Gastrocnemius medialis (tissue), 4 donors: ENCODE results near the gene PAX5. TPM values are rescaled to one million over a fixed set of nuclear protein-coding genes. Genes with fewer than 3 reads are reported as not detected.

Experiments
- ATAC-seq, 2 donors: fragments of 150-250 bp; one replicate each; pipeline ENCODE4 v1.9.1; 2016
- DNase-seq, 2 donors: peaks; one replicate each; pipeline ENCODE4 v3.0.0-alpha.2; 2019
- H3K27ac ChIP-seq, 4 donors: fragments of 200-600 bp; sonication (generic); 1 replicate in 1 of 4; 2 replicates in 3 of 4; pipeline ENCODE4 v1.5.1; 2016 to 2018; ENCODE audit warnings: mild to moderate bottlenecking in 2 of 4, moderate library complexity in 1 of 4
- H3K27me3 ChIP-seq, 3 donors: fragments of 200-600 bp; sonication (generic) in 2 of 3; 1 replicate in 1 of 3; 2 replicates in 2 of 3; pipeline versions ENCODE4 v1.5.1 to v1.6.0; 2016 to 2019; ENCODE audit warnings: mild to moderate bottlenecking in 1 of 3, moderate library complexity in 1 of 3
- H3K36me3 ChIP-seq, 2 donors: fragments of 200-600 bp; sonication (generic) in 1 of 2; one replicate each; pipeline ENCODE4 v1.5.1; 2017 to 2018
- H3K4me1 ChIP-seq, 2 donors: fragments of 200-600 bp; sonication (generic) in 1 of 2; one replicate each; pipeline ENCODE4 v1.5.1; 2016 to 2017; ENCODE audit warnings: mild to moderate bottlenecking in 2 of 2
- H3K4me3 ChIP-seq, 4 donors: fragments of 200-600 bp; sonication (generic) in 3 of 4; 1 replicate in 1 of 4; 2 replicates in 3 of 4; pipeline ENCODE4 v1.5.1; 2016 to 2019; ENCODE audit warnings: mild to moderate bottlenecking in 2 of 4
- H3K9me3 ChIP-seq, 3 donors: fragments of 200-600 bp; sonication (generic) in 2 of 3; 1 replicate in 1 of 3; 2 replicates in 2 of 3; pipeline ENCODE4 v1.5.1; 2016 to 2019
- CTCF ChIP-seq, 5 experiments: fragments of 450-650 bp in 3 of 5; fragments of 200-600 bp in 2 of 5; sonication (generic) in 2 of 5; IDR thresholded peaks in 4 of 5; conservative IDR thresholded peaks in 1 of 5; 1 replicate in 4 of 5; 2 replicates in 1 of 5; pipeline ENCODE4 v1.5.1; 2016 to 2019; ENCODE audit warnings: antibody characterized with exemption in 5 of 5, mild to moderate bottlenecking in 3 of 5, moderate library complexity in 3 of 5
- POLR2A ChIP-seq, 2 donors: fragments of 450-650 bp; IDR thresholded peaks; one replicate each; pipeline ENCODE4 v1.6.1; 2017; ENCODE audit warnings: antibody characterized with exemption in 2 of 2, mild to moderate bottlenecking in 2 of 2, moderate library complexity in 2 of 2
- in situ Hi-C, 4 donors: fragments of 200-750 bp; cut with MboI; loops; one replicate each; pipeline versions ENCODE4 v1.15.0 to v1.8.0; 2017; ENCODE audit warnings: low sequenced_read_pairs in 4 of 4
- intact Hi-C: fragments of 100-400 bp; cut with DNase I; formaldehyde crosslinking; loops from one replicate; pipeline ENCODE4 v1.15.1; 2023; ENCODE audit warnings: low total_unique reads
- total RNA-seq, 4 donors: library from RNA; depleted of rRNA; stranded (reverse); fragments of >200 nt; gene quantifications; one replicate each; pipeline versions ENCODE4 v1.1.0 to v1.2.3, GENCODE V29; 2016

Gene PAX5
- total RNA-seq, 4 donors from 2014 or later, result 0.19 TPM; not detected in 3

GRCh38 chr9:36793277-36793676 is 240.8 kb downstream of the PAX5 start:
- peaks cover 0 to 7% (median 0%) of the 10 kb centered on the region in 3 donors for H3K9me3 ChIP-seq
- intact Hi-C loops, result no loop called here
- H3K27ac ChIP-seq, result no peak overlapping the region
- H3K4me1 ChIP-seq, result no peaks in the 10 kb centered on the region
- TF ChIP-seq POLR2A (IDR thresholded peaks at IDR 0.05), result no peak
- no peak for TF ChIP-seq CTCF (IDR thresholded peaks at IDR 0.05 in 4 of 5, conservative IDR thresholded peaks at IDR 0.05 in 1 of 5)
- no peaks in the 10 kb centered on the region for H3K36me3 ChIP-seq
- in situ Hi-C loops, result loop anchor here in 1 of 4 donors (25.0 kb wide), 1 partner anchor 106 kb away; no protein-coding TSS in a partner anchor
- no peak for ATAC-seq
- no peak for DNase-seq
- no peaks in the 10 kb centered on the region for H3K27me3 ChIP-seq
- peak overlapping the region in 1 of 4 donors; percentile 13 for H3K4me3 ChIP-seq

- DNase-seq (no peak), ATAC-seq (no peak)
- intact Hi-C loops (no loop called here), in situ Hi-C loops (loop anchor here in 1 of 4 donors (25.0 kb wide), 1 partner anchor 104 kb away; no protein-coding TSS in a partner anchor)
- Histone ChIP-seq H3K36me3 (no peaks in the 10 kb centered on the region), H3K4me3 (no peak overlapping the region), H3K9me3 (peaks cover 0 to 7% (median 0%) of the 10 kb centered on the region in 3 donors), H3K27ac (no peak overlapping the region), H3K4me1 (no peaks in the 10 kb centered on the region), H3K27me3 (no peaks in the 10 kb centered on the region)
- TF ChIP-seq CTCF (IDR thresholded peaks at IDR 0.05 in 4 of 5, conservative IDR thresholded peaks at IDR 0.05 in 1 of 5), result no peak
- TF ChIP-seq POLR2A (IDR thresholded peaks at IDR 0.05), result no peak
These were observed 242.7 kb downstream of the PAX5 start for GRCh38 chr9:36791222-36791950.

- no peak overlapping the region for H3K27ac ChIP-seq
- DNase-seq, result no peak
- TF ChIP-seq POLR2A (IDR thresholded peaks at IDR 0.05), result no peak
- no peak for TF ChIP-seq CTCF (IDR thresholded peaks at IDR 0.05 in 4 of 5, conservative IDR thresholded peaks at IDR 0.05 in 1 of 5)
- peaks cover 0 to 7% (median 0%) of the 10 kb centered on the region in 3 donors for H3K9me3 ChIP-seq
- H3K36me3 ChIP-seq, result no peaks in the 10 kb centered on the region
- in situ Hi-C loops (loop anchor here in 1 of 4 donors (25.0 kb wide), 1 partner anchor 103 kb away; no protein-coding TSS in a partner anchor), intact Hi-C loops (no loop called here)
- H3K4me3 ChIP-seq, result no peak overlapping the region
- H3K4me1 ChIP-seq, result no peaks in the 10 kb centered on the region
- ATAC-seq, result no peak
- H3K27me3 ChIP-seq, result no peaks in the 10 kb centered on the region
These were observed 244.2 kb downstream of the PAX5 start for GRCh38 chr9:36789886-36790285.

- DNase-seq, result no peak
- Histone ChIP-seq H3K27ac (no peak overlapping the region), H3K36me3 (no peaks in the 10 kb centered on the region), H3K4me1 (no peaks in the 10 kb centered on the region), H3K27me3 (peaks cover 0 to 7% (median 7%) of the 10 kb centered on the region in 3 donors), H3K9me3 (peaks cover 0 to 6% (median 0%) of the 10 kb centered on the region in 3 donors), H3K4me3 (no peak overlapping the region)
- in situ Hi-C loops (loop anchor here in 1 of 4 donors (25.0 kb wide), 1 partner anchor 101 kb away; no protein-coding TSS in a partner anchor), intact Hi-C loops (no loop called here)
- TF ChIP-seq CTCF (IDR thresholded peaks at IDR 0.05 in 4 of 5, conservative IDR thresholded peaks at IDR 0.05 in 1 of 5) (no peak), POLR2A (IDR thresholded peaks at IDR 0.05) (no peak)
- ATAC-seq, result no peak
These were observed 245.5 kb downstream of the PAX5 start for GRCh38 chr9:36788534-36788933.
